HG03064 (cell line): ENCODE data around the gene DHRS12.
"Not testable (repeated sequence)": the region's sequence is repeated elsewhere in the genome, so short reads cannot be mapped to it uniquely, and the experiment has no call there.

Experiments
- ATAC-seq: cut with Tn5 transposase; IDR thresholded peaks from one replicate; pipeline ENCODE4 v1.9.1; 2021; ENCODE audit warnings: low read depth; ENCODE audit not compliant: unreplicated experiment

The DHRS12 gene

GRCh38 chr13:51828730-51829567 lies 25.0 kb upstream of the DHRS12 start:
- no peak for ATAC-seq

DNA sequence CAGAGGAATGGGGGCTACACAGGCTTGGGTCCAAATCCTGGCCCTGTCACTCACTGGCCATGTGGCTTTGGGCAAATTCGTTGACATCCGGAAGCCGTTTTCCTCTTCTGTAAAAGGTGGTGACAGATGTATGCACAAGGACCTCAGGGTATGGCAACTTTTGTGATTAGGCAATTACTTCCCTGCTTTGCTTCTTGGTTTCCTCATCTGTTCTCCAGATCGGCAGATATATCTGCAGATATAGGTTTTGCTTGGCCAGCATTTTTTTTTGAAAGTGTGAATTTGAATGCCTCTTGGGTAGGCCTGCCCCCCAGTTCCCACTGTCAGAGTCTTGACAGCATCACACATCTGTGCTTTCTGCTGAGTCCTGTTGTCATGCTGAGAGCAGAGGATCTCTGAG lies 23.3 kb upstream of the DHRS12 start:
- ATAC-seq: no peak

GRCh38 chr13:51826606-51827005 lies 22.6 kb upstream of the DHRS12 start:
- no peak for ATAC-seq

DNA sequence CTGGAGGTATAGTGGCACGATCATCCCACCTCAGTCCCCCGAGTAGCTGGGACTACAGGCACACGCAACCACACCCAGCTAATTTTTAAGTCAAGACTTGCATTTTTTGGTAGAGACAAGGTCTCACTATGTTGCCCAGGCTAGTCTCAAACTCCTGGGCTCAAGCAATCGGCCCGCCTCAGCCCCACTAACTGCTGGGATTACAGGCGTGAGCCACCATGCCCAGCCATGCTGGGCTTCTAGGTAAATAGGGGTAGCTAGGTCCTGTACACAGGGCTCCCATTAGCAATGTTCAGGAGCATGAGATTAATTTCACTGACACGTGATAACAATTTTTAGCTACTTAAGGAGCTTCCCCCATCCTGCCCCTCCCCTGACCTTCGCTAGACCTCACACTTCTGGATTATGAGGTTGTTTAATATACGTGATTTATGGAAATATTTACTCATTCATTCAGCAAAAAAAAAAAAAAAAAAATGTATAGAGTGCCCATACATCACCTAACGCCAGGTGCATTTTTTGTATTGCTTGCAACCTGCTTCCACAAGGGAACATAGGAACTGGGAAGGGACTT lies 21.8 kb upstream of the DHRS12 start:
- ATAC-seq: no peak

DNA sequence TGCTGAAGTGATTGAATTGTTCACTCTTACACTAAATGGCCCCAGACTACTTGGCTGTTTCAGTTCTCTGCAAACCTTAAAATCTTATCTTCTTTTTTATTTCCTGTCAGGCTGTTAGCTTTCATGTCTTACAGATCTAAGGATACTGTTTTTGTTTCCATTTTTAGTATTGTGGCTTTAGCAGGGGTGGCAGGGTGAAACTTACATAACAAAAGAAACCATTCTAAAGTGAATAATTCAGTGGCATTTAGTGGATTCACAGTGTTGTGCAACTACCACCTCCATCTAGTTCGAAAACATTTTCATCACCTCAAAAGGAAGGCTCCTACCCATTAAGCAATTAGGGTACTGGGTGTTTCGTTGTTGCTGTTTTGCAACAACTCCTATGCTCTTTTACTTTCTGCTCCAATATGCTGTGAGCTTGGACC lies 21.2 kb upstream of the DHRS12 start:
- no peak for ATAC-seq

DNA sequence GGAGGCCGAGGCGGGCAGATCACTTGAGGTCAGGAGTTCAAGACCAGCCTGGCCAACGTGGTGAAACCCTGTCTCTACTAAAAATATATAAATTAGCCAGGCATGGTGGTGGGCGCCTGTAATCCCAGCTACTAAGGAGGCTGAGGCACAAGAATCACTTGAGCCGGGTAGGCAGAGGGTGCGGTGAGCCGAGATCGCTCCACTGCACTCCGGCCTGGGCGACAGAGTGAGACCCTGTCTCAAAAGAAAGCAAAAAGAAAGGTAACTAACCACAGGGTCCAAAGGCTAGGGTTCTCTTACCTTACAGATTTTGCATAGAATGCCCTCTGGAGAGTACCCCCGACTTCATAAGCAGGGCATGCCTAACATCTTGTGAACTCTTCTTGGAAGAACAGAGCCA lies 20.7 kb upstream of the DHRS12 start:
- ATAC-seq: not testable (repeated sequence)

- ATAC-seq: no peak
These were observed 19.9 kb upstream of the DHRS12 start for GRCh38 chr13:51823863-51824262.

DNA sequence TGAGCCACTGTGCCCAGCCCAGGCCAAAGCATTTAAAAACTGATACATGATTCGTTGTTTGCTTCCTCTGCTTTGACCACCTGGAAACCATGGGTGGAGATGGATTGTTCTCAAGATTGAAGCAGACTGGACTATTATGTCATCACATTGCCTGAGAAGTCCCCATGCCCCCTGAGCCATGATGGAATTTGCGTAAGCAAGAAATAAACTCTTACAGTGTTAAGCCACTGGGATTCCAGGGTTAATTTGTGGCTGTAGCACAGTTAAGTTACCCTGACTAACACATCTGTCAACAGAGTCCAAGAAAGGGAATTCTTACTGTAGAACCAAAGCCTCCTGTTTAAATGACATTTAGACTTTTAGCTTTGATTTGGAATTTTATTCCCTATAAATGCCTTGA lies 19.4 kb upstream of the DHRS12 start:
- ATAC-seq: no peak

DNA sequence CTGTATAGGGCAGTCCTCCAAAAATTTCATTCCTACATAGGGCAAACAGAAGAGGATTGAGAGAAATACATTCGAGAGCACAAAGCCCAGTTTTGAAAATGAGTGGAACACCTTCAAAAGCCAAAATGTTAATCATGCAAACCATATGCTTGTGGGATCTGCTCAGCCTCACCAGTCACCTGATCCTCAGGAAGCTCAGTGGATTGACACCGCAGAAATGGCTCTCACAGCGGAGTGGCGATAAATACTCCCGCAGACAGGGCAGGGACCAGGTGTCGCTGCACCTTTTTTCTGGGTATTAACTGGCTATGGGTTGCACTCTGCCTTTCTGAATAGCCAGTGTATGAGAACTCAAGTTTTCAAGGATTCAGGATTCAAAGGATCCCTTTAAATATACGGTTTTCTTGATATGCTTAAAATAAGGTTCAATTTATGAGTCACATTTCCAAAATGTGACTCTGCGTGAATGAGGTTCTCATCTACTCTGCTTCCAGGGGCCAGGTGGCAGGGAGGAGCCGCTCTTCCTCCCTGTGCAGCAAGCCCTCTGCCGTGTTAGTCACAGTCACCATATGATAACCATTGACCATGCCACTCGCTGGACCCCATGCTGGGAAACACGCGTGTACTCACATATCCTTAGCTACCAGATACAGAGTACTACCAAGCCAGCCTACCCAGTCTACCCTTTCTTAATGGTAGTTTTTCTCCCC lies 18.3 kb upstream of the DHRS12 start:
- no peak for ATAC-seq

DNA sequence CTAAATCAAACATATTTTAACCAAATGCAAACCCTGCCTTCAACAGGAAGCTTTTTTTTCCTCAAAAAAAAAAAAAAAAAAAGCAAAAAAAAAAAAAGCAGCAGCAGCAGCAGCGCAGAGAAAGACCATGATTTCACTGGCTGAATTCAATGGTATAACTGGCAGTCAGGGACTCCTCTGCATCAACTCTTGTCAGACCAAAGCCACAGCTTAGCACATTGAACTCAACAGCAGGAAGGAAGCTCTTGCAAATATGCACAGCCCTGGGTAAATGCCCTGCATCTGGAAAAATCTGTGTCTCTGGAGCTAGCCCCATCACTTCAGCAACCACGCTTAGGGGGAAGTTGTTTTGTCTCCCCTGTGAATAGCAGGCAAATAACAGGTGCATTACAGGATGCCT lies 17.6 kb upstream of the DHRS12 start:
- no peak for ATAC-seq

- no peak for ATAC-seq
These were observed 16.1 kb upstream of the DHRS12 start for GRCh38 chr13:51820016-51820597.

DNA sequence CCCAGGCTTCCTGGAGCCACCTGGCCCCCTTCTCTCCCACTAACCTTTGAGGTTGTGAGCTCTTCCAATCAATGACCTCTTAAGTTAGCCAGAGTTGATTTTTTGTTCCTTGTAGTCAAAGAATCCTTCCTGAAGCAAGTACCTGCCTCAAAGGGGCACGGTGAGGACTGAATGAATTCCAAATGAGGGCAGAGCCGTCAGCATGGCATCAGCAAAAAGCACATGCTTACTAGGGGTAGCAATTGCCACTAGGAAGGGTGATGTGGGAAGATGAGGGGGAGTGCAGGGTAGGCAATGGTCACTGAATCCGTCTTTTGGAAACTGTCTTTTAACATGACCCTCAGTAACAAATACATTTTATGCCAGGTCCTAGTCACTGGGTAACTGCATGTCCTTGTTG lies 15.6 kb upstream of the DHRS12 start:
- no peak for ATAC-seq

DNA sequence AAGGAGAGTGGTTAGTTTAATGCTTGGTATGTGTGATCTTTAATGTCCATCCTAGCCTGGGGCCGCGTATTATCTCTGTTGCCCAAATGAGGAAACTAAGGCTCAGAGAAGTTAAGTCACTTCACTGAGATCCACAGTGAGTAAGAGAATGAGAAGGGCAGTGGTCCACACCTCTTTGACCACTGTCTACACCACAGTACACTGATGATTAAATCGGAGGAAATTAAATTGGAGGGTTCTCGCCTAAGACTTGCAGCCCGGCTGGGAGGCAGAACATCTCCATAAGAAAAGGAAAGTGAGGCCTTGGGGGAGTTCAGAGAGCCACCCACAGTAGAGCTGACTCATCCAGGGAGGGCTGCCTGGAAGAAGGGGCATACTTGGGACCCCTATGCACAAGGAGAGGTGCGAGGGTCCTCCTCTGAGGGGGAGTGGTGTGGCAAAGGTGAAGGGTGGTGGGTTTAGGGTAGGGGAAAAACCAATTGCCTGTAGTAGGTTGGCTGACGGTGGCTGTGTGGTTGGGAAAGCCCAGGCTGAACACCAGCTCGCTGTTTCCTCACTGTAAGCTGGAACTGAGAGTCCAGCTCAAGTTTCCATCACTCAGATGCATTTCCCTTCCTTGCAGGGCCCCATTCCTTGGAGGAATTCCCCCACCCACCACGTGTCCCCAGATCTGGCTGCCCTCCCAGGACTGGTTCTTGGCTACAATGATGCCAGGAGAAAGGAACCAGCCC lies 15.0 kb upstream of the DHRS12 start:
- no peak for ATAC-seq

- no peak for ATAC-seq
These were observed 14.3 kb upstream of the DHRS12 start for GRCh38 chr13:51818276-51818675.

DNA sequence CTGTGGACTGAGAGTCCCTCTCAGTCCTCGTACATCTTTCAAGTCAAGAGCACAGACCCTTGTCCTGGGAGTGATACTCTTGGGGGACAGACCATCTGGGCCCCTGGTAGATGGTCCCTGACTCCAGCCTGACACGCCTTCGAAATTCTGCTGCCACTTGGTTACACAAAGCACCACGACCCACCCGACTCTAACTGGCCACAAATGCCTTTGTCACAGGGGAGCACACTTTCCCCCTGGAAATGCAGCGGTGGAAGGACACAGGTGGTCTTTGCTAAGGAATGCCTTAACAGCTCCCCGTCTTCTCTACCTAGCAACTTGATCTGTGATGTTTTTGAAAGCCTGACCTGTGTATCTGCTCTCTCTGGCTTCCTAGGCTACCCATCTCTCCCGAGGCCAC lies 13.8 kb upstream of the DHRS12 start:
- ATAC-seq: no peak

DNA sequence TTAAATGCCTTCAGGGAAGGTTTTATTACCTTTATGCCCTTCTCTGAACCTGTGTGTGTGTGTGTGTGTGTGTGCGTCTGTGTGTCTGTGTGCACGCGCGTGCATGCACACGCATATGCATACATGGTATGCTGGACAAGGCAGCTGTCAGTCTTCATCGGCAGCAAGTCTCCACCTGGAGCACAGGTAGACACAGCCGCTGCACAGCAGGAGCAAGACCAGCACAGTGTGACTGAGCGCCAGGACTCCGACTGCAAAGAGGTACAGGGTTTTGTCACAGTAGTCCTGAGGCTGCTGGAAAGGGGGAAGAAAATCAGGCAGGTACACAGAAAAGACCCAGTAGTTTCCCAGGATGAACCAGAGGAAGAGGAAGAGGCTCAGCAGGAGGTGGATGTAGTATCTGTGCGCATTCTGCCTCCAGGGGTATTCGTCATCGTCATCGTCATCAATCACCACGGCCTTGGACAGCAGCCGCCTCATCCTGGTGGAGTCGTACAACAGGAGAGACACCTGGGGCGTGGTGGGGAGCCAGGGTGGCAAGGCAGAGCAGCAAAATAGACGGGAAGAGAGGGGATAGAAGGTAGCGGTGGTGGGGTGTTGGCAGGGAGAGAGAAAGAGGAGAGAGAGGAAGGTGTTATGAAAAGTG lies 12.8 kb upstream of the DHRS12 start:
- no peak for ATAC-seq

GRCh38 chr13:51815848-51816247 lies 11.9 kb upstream of the DHRS12 start:
- ATAC-seq: no peak

DNA sequence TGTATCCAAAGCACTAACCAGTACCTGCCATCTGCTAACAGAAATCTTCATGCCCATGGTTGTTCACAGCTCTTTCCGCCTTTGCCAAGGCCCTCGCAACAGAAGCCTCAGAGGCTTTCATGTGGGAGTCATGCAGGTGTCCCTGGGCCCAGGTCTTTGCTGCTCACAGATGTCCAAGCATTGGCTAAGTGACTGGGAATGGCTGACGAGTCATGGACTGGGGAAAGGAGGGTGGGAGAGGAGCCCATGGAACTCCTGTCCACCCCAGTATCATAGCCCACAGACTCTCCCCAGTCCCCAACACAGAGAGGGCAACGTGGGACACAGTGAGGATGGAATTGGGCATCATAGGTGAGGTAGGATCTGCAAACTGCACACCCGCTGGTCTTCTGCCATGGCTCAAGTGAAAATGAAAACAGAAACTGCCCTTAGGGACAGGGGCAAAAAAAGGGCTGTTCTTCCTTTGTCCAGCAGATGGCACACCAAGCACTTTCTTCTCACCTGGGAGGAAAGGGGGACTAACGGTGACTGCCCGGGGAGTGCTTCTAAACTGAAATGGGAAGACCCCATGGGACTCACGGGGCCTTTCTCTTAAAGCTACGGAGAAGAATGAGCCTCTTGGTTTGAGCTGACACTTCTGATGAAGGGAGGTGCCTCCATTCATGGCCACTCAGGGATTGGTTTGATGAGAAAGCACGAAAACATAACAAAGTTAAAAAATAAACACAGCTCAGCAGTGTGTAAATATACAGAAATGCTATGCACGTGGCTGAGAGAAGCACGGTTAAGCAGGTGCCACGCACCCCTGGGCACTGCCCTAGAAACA lies 11.1 kb upstream of the DHRS12 start:
- peak; percentile 50 for ATAC-seq

GRCh38 chr13:51814071-51814470 lies 10.1 kb upstream of the DHRS12 start:
- no peak for ATAC-seq
